B cell (primary cell): ENCODE results near the gene TAF1D. TPM values are rescaled to one million over a fixed set of nuclear protein-coding genes. Genes with fewer than 3 reads are reported as not detected.

Experiments used
- ATAC-seq: fragments of 200-7000 bp; cut with Tn5 transposase; one replicate; pipeline ENCODE4 v1.10.0; 2021; ENCODE audit warnings: low read depth, mild to moderate bottlenecking, moderate number of reproducible peaks, moderate library complexity
- CTCF ChIA-PET: fragments of 350-600 bp; sonication (Branson Sonifier 250); formaldehyde crosslinking; loops from one replicate; lab custom pipeline; 2021; ENCODE audit warnings: antibody characterized with exemption, inconsistent platforms; lab: Charles Lee
- POLR2A ChIA-PET: fragments of 350-600 bp; sonication (Branson Sonifier 250); formaldehyde crosslinking; loops from one replicate; lab custom pipeline; 2021; ENCODE audit warnings: antibody characterized with exemption; lab: Charles Lee
- DNase-seq: peaks from one replicate; pipeline ENCODE4 v3.0.0; 2013
- H2AFZ ChIP-seq: 2 replicates; pipeline ENCODE4 v1.6.1; 2012; ENCODE audit warnings: mild to moderate bottlenecking, low read depth, low read length; ENCODE audit not compliant: insufficient read depth, poor library complexity, severe bottlenecking
- H3K27ac ChIP-seq, 2 donors: 1 replicate in 1 of 2; 2 replicates in 1 of 2; pipeline ENCODE4 v1.5.1; 2012 to 2013; ENCODE audit warnings: low read length in 2 of 2, mild to moderate bottlenecking in 2 of 2, moderate library complexity in 1 of 2
- H3K27me3 ChIP-seq, 4 experiments: fragments of 200-600 bp in 1 of 4; sonication (generic) in 1 of 4; replicated peaks in 1 of 4; 1 replicate in 2 of 4; 2 replicates in 2 of 4; pipeline versions ENCODE4 v1.6.1 to v1.7.0; 2013 to 2016; ENCODE audit warnings: low read length in 3 of 4, mild to moderate bottlenecking in 2 of 4, mixed read lengths in 1 of 4, moderate library complexity in 1 of 4; ENCODE audit not compliant: insufficient read depth in 4 of 4, control insufficient read depth in 3 of 4; ENCODE audit errors: control extremely low read depth in 1 of 4
- H3K36me3 ChIP-seq, 2 experiments: replicated peaks in 1 of 2; 1 replicate in 1 of 2; 2 replicates in 1 of 2; pipeline versions ENCODE4 v1.6.1 to v1.7.1; 2013; ENCODE audit warnings: low read length in 1 of 2; ENCODE audit not compliant: insufficient read depth in 2 of 2, control insufficient read depth in 1 of 2; ENCODE audit errors: control extremely low read depth in 1 of 2, extremely low read depth in 1 of 2
- H3K4me1 ChIP-seq, 2 donors: fragments of 200-600 bp in 1 of 2; sonication (generic) in 1 of 2; 1 replicate in 1 of 2; 2 replicates in 1 of 2; pipeline versions ENCODE4 v1.5.1 to v1.6.1; 2013 to 2017; ENCODE audit warnings: low read length in 2 of 2; ENCODE audit not compliant: control insufficient read depth in 2 of 2, insufficient read depth in 2 of 2
- H3K4me2 ChIP-seq: replicated peaks from 2 replicates; pipeline ENCODE3; 2012; ENCODE audit warnings: mild to moderate bottlenecking, low read depth, low read length; ENCODE audit not compliant: poor library complexity, severe bottlenecking
- H3K4me3 ChIP-seq, 5 experiments: fragments of 200-600 bp in 1 of 5; sonication (generic) in 1 of 5; 1 replicate in 3 of 5; 2 replicates in 2 of 5; pipeline versions ENCODE4 v1.5.1 to v1.7.0; 2011 to 2016; ENCODE audit warnings: low read length in 4 of 5, mild to moderate bottlenecking in 4 of 5, low read depth in 2 of 5, control low read depth in 1 of 5, moderate library complexity in 1 of 5; ENCODE audit not compliant: insufficient read depth in 1 of 5; ENCODE audit errors: control extremely low read depth in 1 of 5, extremely low read depth in 1 of 5
- H3K79me2 ChIP-seq: fragments of 200-600 bp; sonication (generic); one replicate; pipeline ENCODE4 v1.6.0; 2016; ENCODE audit warnings: low read length; ENCODE audit not compliant: control insufficient read depth, insufficient read depth
- H3K9ac ChIP-seq: fragments of 200-600 bp; sonication (generic); 2 replicates; pipeline ENCODE4 v1.6.1; 2017; ENCODE audit warnings: mild to moderate bottlenecking, low read length, moderate library complexity
- H3K9me3 ChIP-seq, 3 donors: one replicate each; pipeline versions ENCODE4 v1.6.1 to v1.7.1; 2013; ENCODE audit warnings: low read length in 2 of 3; ENCODE audit not compliant: control insufficient read depth in 2 of 3, insufficient read depth in 1 of 3; ENCODE audit errors: control extremely low read depth in 1 of 3
- H4K20me1 ChIP-seq: 2 replicates; pipeline ENCODE4 v1.6.0; 2012; ENCODE audit warnings: mild to moderate bottlenecking, low read length; ENCODE audit not compliant: insufficient read depth, control insufficient read depth, poor library complexity, severe bottlenecking
- H3K27ac Mint-ChIP-seq: one replicate; pipeline ENCODE4 v1.8.0; 2021; ENCODE audit warnings: mixed read lengths
- H3K27me3 Mint-ChIP-seq: one replicate; pipeline ENCODE4 v1.8.0; 2021; ENCODE audit warnings: mixed read lengths
- H3K4me1 Mint-ChIP-seq: one replicate; pipeline ENCODE4 v1.8.0; 2021; ENCODE audit warnings: mixed read lengths
- H3K4me3 Mint-ChIP-seq: one replicate; pipeline ENCODE4 v1.8.0; 2021; ENCODE audit warnings: mixed read lengths
- H3K9me3 Mint-ChIP-seq: one replicate; pipeline ENCODE4 v1.8.0; 2022; ENCODE audit warnings: mixed read lengths; ENCODE audit not compliant: insufficient read depth
- EZH2 ChIP-seq: IDR thresholded peaks from 2 replicates; pipeline ENCODE4 v1.6.1; 2012; ENCODE audit warnings: borderline replicate concordance, low read depth, mild to moderate bottlenecking, moderate library complexity, low read length; ENCODE audit not compliant: insufficient read depth, poor library complexity, severe bottlenecking
- WGBS: methylation state at CpG from one replicate; pipeline ENCODE4 v1.1.5; 2013; ENCODE audit warnings: missing lambda C conversion rate; ENCODE audit not compliant: insufficient coverage; 5-methylcytosine and 5-hydroxymethylcytosine counted together
- intact Hi-C: fragments of 100-400 bp; cut with micrococcal nuclease; formaldehyde crosslinking; loops from one replicate; pipeline ENCODE4 v1.10.0; 2022
- polyA plus RNA-seq: library from polyadenylated mRNA; depleted of rRNA; stranded (reverse); fragments of >200 nt; gene quantifications from 2 replicates; pipeline ENCODE4 v1.2.3, GENCODE V29; 2012
- total RNA-seq, 2 donors: library from RNA; stranded (reverse); fragments of 120-200 nt in 1 of 2; gene quantifications; 1 replicate in 1 of 2; 2 replicates in 1 of 2; pipeline versions ENCODE4 v1.2.3 to v1.2.4, GENCODE V29; 2013 to 2022
- TF ChIP-seq, protein P1 (sequence below): fragments of 200-600 bp; IDR thresholded peaks from one replicate; pipeline ENCODE4 v1.8.0; 2022; ENCODE audit warnings: antibody characterized with exemption, mild to moderate bottlenecking

Gene TAF1D
- total and polyA plus RNA-seq, 2 donors (not counting 1 experiment from before 2014, with no cell fraction given), result 127 to 230 TPM

DNA sequence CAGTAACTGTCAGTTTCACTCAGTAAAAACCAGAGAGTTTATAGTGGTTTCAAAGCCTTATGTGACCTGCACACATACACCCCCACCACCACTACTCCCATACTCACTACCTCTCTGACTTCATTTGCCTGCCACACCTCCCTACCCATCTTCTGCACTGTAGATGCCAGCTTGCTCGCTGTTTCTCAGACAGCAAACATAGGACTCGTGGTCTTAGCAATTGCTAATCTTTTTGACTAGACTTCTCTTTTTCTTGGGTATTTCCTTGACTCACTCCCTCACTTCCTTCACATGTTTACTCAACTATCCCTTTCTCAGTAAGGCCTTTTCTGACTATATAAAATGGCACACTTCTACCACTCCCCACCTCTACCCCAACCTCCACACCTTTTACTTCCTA, 52.1 kb downstream of the TAF1D start:
- DNase-seq (peak; percentile 6), ATAC-seq (no peak)
- no peak overlapping the region for H3K4me3 ChIP-seq
- Mint-ChIP-seq H3K27me3 (no peaks in the 10 kb centered on the region), H3K9me3 (no peaks in the 10 kb centered on the region), H3K4me1 (peaks cover 9% of the 10 kb centered on the region), H3K27ac (peak overlapping the region; percentile 56), H3K4me3 (no peak overlapping the region)
- H3K4me1 ChIP-seq, result peaks cover 4 to 5% of the 10 kb centered on the region in 2 donors
- no peak for TF ChIP-seq EZH2
- TF ChIP-seq, protein P1, sequence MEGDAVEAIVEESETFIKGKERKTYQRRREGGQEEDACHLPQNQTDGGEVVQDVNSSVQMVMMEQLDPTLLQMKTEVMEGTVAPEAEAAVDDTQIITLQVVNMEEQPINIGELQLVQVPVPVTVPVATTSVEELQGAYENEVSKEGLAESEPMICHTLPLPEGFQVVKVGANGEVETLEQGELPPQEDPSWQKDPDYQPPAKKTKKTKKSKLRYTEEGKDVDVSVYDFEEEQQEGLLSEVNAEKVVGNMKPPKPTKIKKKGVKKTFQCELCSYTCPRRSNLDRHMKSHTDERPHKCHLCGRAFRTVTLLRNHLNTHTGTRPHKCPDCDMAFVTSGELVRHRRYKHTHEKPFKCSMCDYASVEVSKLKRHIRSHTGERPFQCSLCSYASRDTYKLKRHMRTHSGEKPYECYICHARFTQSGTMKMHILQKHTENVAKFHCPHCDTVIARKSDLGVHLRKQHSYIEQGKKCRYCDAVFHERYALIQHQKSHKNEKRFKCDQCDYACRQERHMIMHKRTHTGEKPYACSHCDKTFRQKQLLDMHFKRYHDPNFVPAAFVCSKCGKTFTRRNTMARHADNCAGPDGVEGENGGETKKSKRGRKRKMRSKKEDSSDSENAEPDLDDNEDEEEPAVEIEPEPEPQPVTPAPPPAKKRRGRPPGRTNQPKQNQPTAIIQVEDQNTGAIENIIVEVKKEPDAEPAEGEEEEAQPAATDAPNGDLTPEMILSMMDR, result no peak
- H3K4me2 ChIP-seq, result no peak overlapping the region
- no peaks in the 10 kb centered on the region for H3K79me2 ChIP-seq
- intact Hi-C loops, result no loop called here
- 34% methylated on average over 2 of the region's 2 CpGs for WGBS
- H3K27ac ChIP-seq, result peak overlapping the region in 1 of 2 donors; percentile 9
- no peaks in the 10 kb centered on the region for H4K20me1 ChIP-seq
- no peak overlapping the region for H2AFZ ChIP-seq
- H3K9me3 ChIP-seq, result no peaks in the 10 kb centered on the region
- no peaks in the 10 kb centered on the region for H3K27me3 ChIP-seq
- ChIA-PET POLR2A (no interaction called here), CTCF (no interaction called here)
- no peak overlapping the region for H3K9ac ChIP-seq
- H3K36me3 ChIP-seq, result peaks cover 19 to 64% of the 10 kb centered on the region in 2 experiments

DNA sequence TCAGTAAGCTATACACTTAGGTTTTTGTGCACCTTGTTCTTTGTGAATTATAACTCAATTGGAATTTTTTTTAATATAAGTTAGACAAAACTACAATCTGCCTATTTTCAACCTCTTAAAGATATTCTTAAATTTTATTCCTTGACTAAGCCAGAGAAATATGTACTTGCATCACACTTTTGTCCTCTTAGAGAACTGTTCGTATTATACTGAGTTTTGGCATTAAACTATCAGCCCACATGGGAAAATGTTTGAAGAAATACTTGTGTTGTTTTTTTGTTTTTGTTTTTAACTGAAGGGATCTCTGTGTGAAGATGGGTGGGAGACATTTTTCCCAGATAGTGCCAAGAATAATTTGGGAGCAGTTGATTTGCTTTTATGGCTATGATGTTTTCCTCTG, 54.5 kb downstream of the TAF1D start:
- WGBS, result no CpG with 5 or more reads among the region's 1 CpG
- intact Hi-C loops, result no loop called here
- H3K36me3 ChIP-seq, result peaks cover 15 to 67% of the 10 kb centered on the region in 2 experiments

More for the DNA sequence above, 54.5 kb downstream of the TAF1D start:
- Histone ChIP-seq H3K4me1 (peaks cover 4 to 5% of the 10 kb centered on the region in 2 donors), H3K27me3 (no peaks in the 10 kb centered on the region), H2AFZ (no peak overlapping the region), H3K9ac (no peak overlapping the region), H3K27ac (no peak overlapping the region), H3K9me3 (no peaks in the 10 kb centered on the region), H4K20me1 (no peaks in the 10 kb centered on the region), H3K4me3 (no peak overlapping the region), H3K79me2 (no peaks in the 10 kb centered on the region), H3K4me2 (no peak overlapping the region)
- H3K4me3 Mint-ChIP-seq, result no peak overlapping the region
- DNase-seq (no peak), ATAC-seq (no peak)
- H3K4me1 Mint-ChIP-seq, result peaks cover 9% of the 10 kb centered on the region
- H3K27ac Mint-ChIP-seq, result no peak overlapping the region
- H3K27me3 Mint-ChIP-seq, result no peaks in the 10 kb centered on the region
- no peaks in the 10 kb centered on the region for H3K9me3 Mint-ChIP-seq
- POLR2A ChIA-PET, result no interaction called here
- no peak for TF ChIP-seq EZH2
- TF ChIP-seq, protein P1, result no peak
- CTCF ChIA-PET, result no interaction called here
